Measurements from ENCODE around the gene CFAP157. TPM values are rescaled to one million over a fixed set of nuclear protein-coding genes. Genes with fewer than 3 reads are reported as not detected.

CFAP157 gene
- total RNA-seq, 1 experiment from 2014 or later, result not detected

- Mint-ChIP-seq H3K36me3 (ENCODE audit: insufficient read depth, unreplicated experiment) (no peaks in the 10 kb centered on the region), H3K4me1 (ENCODE audit: insufficient read depth, unreplicated experiment) (no peaks in the 10 kb centered on the region), H3K27me3 (ENCODE audit: insufficient read depth, unreplicated experiment) (no peaks in the 10 kb centered on the region), H3K9me3 (ENCODE audit: unreplicated experiment) (no peaks in the 10 kb centered on the region), H3K27ac (ENCODE audit: low read depth, unreplicated experiment) (no peak overlapping the region), H3K4me3 (ENCODE audit: unreplicated experiment) (no peak overlapping the region)
- intact Hi-C loops (cut with micrococcal nuclease), result loop anchor here (1.0 kb wide), 1 partner anchor 27 kb away; no protein-coding TSS in a partner anchor
- DNase-seq (ENCODE audit: unreplicated experiment), result peak; percentile 38
- ChIA-PET CTCF (no interaction called here), POLR2A (interaction anchor here (0.7 kb wide), 1 partner anchor 251 kb away, joined by 3 read pairs; no protein-coding TSS in a partner anchor)
- TF ChIP-seq CTCF (IDR thresholded peaks at IDR 0.05; ENCODE audit: unreplicated experiment), result no peak
- BruUV-seq (replicated peaks), result no TSS peak
These were observed 978 bp downstream of the CFAP157 start for GRCh38 chr9:127707766-127708165.

GRCh38 chr9:127708952-127709587 lies 2.3 kb downstream of the CFAP157 start:
- CTCF ChIA-PET, result no interaction called here
- intact Hi-C loops (cut with micrococcal nuclease), result no loop called here

GRCh38 chr9:127710204-127710783 lies 3.5 kb downstream of the CFAP157 start:
- intact Hi-C loops (cut with micrococcal nuclease), result no loop called here
- H3K4me3 Mint-ChIP-seq (ENCODE audit: unreplicated experiment), result no peak overlapping the region
- BruUV-seq (replicated peaks), result no TSS peak
- CTCF ChIA-PET, result interaction anchor here (0.5 to 0.7 kb wide), 2 partner anchors 88 to 192 kb away, joined by 3 read pairs; no protein-coding TSS in a partner anchor
- no peaks in the 10 kb centered on the region for H3K4me1 Mint-ChIP-seq (ENCODE audit: insufficient read depth, unreplicated experiment)
- H3K36me3 Mint-ChIP-seq (ENCODE audit: insufficient read depth, unreplicated experiment), result no peaks in the 10 kb centered on the region
- no peak for TF ChIP-seq CTCF (IDR thresholded peaks at IDR 0.05; ENCODE audit: unreplicated experiment)
- POLR2A ChIA-PET, result interaction anchor here (1.0 kb wide), 1 partner anchor 25 kb away, joined by 3 read pairs; the partner anchor contains the start of gene TOR2A
- H3K9me3 Mint-ChIP-seq (ENCODE audit: unreplicated experiment), result no peaks in the 10 kb centered on the region
- no peaks in the 10 kb centered on the region for H3K27me3 Mint-ChIP-seq (ENCODE audit: insufficient read depth, unreplicated experiment)
- no peak overlapping the region for H3K27ac Mint-ChIP-seq (ENCODE audit: low read depth, unreplicated experiment)
- no peak for DNase-seq (ENCODE audit: unreplicated experiment)

More at GRCh38 chr9:127708952-127709587, 2.3 kb downstream of the CFAP157 start:
- TF ChIP-seq CTCF (IDR thresholded peaks at IDR 0.05; ENCODE audit: unreplicated experiment), result no peak
- no TSS peak for BruUV-seq (replicated peaks)
- H3K9me3 Mint-ChIP-seq (ENCODE audit: unreplicated experiment), result no peaks in the 10 kb centered on the region
- no peaks in the 10 kb centered on the region for H3K27me3 Mint-ChIP-seq (ENCODE audit: insufficient read depth, unreplicated experiment)
- H3K36me3 Mint-ChIP-seq (ENCODE audit: insufficient read depth, unreplicated experiment), result no peaks in the 10 kb centered on the region
- no peaks in the 10 kb centered on the region for H3K4me1 Mint-ChIP-seq (ENCODE audit: insufficient read depth, unreplicated experiment)
- no peak overlapping the region for H3K4me3 Mint-ChIP-seq (ENCODE audit: unreplicated experiment)
- POLR2A ChIA-PET, result interaction anchor here (1.0 kb wide), 1 partner anchor 26 kb away, joined by 3 read pairs; the partner anchor contains the start of gene TOR2A
- H3K27ac Mint-ChIP-seq (ENCODE audit: low read depth, unreplicated experiment), result no peak overlapping the region
- DNase-seq (ENCODE audit: unreplicated experiment), result no peak

GRCh38 chr9:127711226-127711701 lies 4.5 kb downstream of the CFAP157 start:
- Mint-ChIP-seq H3K4me3 (ENCODE audit: unreplicated experiment) (no peak overlapping the region), H3K9me3 (ENCODE audit: unreplicated experiment) (no peaks in the 10 kb centered on the region), H3K27ac (ENCODE audit: low read depth, unreplicated experiment) (no peak overlapping the region), H3K27me3 (ENCODE audit: insufficient read depth, unreplicated experiment) (no peaks in the 10 kb centered on the region), H3K36me3 (ENCODE audit: insufficient read depth, unreplicated experiment) (no peaks in the 10 kb centered on the region), H3K4me1 (ENCODE audit: insufficient read depth, unreplicated experiment) (peaks cover 6% of the 10 kb centered on the region)
- POLR2A ChIA-PET, result no interaction called here
- TF ChIP-seq CTCF (IDR thresholded peaks at IDR 0.05; ENCODE audit: unreplicated experiment), result no peak
- DNase-seq (ENCODE audit: unreplicated experiment), result no peak
- CTCF ChIA-PET, result interaction anchor here (0.6 kb wide), 1 partner anchor 223 kb away, joined by 3 read pairs; no protein-coding TSS in a partner anchor
- intact Hi-C loops (cut with micrococcal nuclease), result no loop called here
- no TSS peak for BruUV-seq (replicated peaks)
